Measurements from ENCODE around the gene RAD50.

DNA sequence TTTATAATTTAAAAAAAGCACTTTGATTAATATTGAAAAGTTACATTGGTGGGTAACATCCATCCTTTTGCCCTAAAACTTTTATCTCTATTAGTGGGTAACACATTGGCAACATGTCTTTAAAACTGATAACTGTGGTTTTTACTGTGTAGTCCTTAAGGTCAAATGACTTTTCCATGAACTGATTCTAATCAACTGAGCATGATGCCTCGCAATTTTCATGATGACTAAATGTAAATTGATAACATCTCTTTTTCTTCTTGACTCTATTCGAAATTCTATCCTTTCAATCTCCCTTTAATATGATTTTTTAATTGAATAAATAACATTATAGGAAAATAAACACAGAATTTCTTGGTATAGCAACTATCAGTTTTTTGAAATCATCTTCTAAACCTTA is 7.2 kb upstream of the RAD50 start:
- TF ChIP-seq, protein P1, sequence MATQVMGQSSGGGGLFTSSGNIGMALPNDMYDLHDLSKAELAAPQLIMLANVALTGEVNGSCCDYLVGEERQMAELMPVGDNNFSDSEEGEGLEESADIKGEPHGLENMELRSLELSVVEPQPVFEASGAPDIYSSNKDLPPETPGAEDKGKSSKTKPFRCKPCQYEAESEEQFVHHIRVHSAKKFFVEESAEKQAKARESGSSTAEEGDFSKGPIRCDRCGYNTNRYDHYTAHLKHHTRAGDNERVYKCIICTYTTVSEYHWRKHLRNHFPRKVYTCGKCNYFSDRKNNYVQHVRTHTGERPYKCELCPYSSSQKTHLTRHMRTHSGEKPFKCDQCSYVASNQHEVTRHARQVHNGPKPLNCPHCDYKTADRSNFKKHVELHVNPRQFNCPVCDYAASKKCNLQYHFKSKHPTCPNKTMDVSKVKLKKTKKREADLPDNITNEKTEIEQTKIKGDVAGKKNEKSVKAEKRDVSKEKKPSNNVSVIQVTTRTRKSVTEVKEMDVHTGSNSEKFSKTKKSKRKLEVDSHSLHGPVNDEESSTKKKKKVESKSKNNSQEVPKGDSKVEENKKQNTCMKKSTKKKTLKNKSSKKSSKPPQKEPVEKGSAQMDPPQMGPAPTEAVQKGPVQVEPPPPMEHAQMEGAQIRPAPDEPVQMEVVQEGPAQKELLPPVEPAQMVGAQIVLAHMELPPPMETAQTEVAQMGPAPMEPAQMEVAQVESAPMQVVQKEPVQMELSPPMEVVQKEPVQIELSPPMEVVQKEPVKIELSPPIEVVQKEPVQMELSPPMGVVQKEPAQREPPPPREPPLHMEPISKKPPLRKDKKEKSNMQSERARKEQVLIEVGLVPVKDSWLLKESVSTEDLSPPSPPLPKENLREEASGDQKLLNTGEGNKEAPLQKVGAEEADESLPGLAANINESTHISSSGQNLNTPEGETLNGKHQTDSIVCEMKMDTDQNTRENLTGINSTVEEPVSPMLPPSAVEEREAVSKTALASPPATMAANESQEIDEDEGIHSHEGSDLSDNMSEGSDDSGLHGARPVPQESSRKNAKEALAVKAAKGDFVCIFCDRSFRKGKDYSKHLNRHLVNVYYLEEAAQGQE (IDR thresholded peaks at IDR 0.05; ENCODE audit: low read depth, low read length): no peak
- TF ChIP-seq CHD2 (IDR thresholded peaks at IDR 0.05; ENCODE audit: low read length, partially characterized antibody): no peak
- TF ChIP-seq, protein P2, sequence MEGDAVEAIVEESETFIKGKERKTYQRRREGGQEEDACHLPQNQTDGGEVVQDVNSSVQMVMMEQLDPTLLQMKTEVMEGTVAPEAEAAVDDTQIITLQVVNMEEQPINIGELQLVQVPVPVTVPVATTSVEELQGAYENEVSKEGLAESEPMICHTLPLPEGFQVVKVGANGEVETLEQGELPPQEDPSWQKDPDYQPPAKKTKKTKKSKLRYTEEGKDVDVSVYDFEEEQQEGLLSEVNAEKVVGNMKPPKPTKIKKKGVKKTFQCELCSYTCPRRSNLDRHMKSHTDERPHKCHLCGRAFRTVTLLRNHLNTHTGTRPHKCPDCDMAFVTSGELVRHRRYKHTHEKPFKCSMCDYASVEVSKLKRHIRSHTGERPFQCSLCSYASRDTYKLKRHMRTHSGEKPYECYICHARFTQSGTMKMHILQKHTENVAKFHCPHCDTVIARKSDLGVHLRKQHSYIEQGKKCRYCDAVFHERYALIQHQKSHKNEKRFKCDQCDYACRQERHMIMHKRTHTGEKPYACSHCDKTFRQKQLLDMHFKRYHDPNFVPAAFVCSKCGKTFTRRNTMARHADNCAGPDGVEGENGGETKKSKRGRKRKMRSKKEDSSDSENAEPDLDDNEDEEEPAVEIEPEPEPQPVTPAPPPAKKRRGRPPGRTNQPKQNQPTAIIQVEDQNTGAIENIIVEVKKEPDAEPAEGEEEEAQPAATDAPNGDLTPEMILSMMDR (IDR thresholded peaks at IDR 0.05): no peak
